Chondrocyte (in vitro differentiated cells): ENCODE results near the gene MAPRE3. TPM values are rescaled to one million over a fixed set of nuclear protein-coding genes. Genes with fewer than 3 reads are reported as not detected.
A peak's percentile ranks its signal among the peaks of the same experiment; 100 is the strongest.

Experiments used
- DNase-seq: peaks from one replicate; pipeline ENCODE4 v3.0.0; 2021; ENCODE audit warnings: mixed read lengths, low spot score
- H3K27ac Mint-ChIP-seq: one replicate; pipeline ENCODE4 v1.8.0; 2021; ENCODE audit warnings: mild to moderate bottlenecking, moderate library complexity, mixed read lengths; ENCODE audit not compliant: unreplicated experiment
- H3K27me3 Mint-ChIP-seq: 2 replicates; pipeline ENCODE4 v1.8.0; 2021; ENCODE audit warnings: low read depth, mixed read lengths
- H3K36me3 Mint-ChIP-seq: 2 replicates; pipeline ENCODE4 v1.8.0; 2021; ENCODE audit warnings: low read depth, mixed read lengths
- H3K4me1 Mint-ChIP-seq: 2 replicates; pipeline ENCODE4 v1.8.0; 2021; ENCODE audit warnings: low read depth, mild to moderate bottlenecking, mixed read lengths
- H3K4me3 Mint-ChIP-seq: one replicate; pipeline ENCODE4 v1.8.0; 2021; ENCODE audit warnings: mild to moderate bottlenecking, moderate library complexity, mixed read lengths; ENCODE audit not compliant: unreplicated experiment
- H3K9me3 Mint-ChIP-seq: 2 replicates; pipeline ENCODE4 v1.8.0; 2021; ENCODE audit warnings: low read depth, mixed read lengths
- total RNA-seq: library from RNA; stranded (reverse); gene quantifications from 3 replicates; pipeline ENCODE4 v1.2.1, GENCODE V29; 2021
- TF ChIP-seq, protein P1 (sequence below): fragments of 200-600 bp; sonication (generic); IDR thresholded peaks from 2 replicates; pipeline ENCODE4 v1.5.0; 2021; ENCODE audit warnings: antibody characterized with exemption, mild to moderate bottlenecking, moderate library complexity

MAPRE3 gene
- total RNA-seq, 1 donor from 2014 or later, result 12.3 TPM

GRCh38 chr2:27032495-27033252 is 62.2 kb downstream of the MAPRE3 start, which contains the start of gene TMEM214:
TMEM214 (plus strand) TSS chr2:27032965; CDS start chr2:27033016, 51 bp downstream.
- Mint-ChIP-seq H3K27me3 (no peaks in the 10 kb centered on the region), H3K27ac (peak within 1 kb of the TSS; percentile 89), H3K36me3 (peaks cover 16% of the 10 kb centered on the region), H3K4me3 (peak within 1 kb of the TSS; percentile 92), H3K4me1 (peaks cover 41% of the 10 kb centered on the region), H3K9me3 (no peaks in the 10 kb centered on the region)
- TF ChIP-seq, protein P1, sequence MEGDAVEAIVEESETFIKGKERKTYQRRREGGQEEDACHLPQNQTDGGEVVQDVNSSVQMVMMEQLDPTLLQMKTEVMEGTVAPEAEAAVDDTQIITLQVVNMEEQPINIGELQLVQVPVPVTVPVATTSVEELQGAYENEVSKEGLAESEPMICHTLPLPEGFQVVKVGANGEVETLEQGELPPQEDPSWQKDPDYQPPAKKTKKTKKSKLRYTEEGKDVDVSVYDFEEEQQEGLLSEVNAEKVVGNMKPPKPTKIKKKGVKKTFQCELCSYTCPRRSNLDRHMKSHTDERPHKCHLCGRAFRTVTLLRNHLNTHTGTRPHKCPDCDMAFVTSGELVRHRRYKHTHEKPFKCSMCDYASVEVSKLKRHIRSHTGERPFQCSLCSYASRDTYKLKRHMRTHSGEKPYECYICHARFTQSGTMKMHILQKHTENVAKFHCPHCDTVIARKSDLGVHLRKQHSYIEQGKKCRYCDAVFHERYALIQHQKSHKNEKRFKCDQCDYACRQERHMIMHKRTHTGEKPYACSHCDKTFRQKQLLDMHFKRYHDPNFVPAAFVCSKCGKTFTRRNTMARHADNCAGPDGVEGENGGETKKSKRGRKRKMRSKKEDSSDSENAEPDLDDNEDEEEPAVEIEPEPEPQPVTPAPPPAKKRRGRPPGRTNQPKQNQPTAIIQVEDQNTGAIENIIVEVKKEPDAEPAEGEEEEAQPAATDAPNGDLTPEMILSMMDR, result peak; percentile 31
- DNase-seq, result peak; percentile 97

DNA sequence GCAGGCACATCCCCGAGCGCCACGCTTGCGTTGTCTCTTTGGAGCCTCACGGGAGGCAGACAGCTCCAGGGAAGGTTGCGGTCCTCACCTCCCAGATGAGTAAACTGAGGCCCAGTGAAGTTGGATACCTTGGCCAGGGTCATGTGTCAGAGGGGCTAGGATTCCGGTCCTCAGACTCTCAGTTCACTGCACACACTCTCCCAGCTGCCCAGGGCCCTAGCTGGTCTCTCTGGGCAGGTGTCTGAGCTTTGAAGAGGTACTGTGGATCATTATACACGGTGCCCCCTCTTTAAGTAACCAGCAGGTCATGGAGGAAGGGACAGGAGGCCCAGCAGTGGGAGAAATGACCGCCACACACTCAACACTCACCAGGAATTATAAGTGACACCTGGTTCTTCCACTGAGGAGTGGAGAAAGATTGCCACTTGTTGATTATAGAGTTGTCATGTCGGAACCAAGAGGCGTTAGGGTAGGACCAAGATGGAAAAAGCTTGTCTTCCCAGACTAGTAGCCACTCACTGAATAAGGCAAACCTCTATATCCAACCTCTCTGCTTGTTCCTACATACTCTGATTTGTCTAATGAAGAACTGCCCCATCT is 62.9 kb downstream of the MAPRE3 start:
- H3K9me3 Mint-ChIP-seq, result no peaks in the 10 kb centered on the region

DNA sequence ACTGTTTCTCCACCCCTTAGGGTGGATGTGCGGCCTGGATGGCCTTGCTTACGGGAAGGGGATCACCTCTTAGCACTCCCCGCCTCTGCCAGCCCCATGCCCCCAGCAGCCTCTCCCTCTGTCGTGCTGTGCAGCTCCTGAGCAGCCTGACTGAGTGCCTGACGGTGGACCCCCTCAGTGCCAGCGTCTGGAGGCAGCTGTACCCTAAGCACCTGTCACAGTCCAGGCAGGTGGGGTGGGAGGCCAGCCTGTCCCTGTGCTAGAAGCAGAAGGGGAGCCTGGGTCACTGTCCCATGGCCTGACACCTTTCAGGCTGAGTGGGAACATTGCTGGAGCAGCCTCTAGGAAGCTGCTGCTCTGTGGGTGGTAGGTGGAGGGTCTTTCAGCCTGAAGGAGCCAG is 67.6 kb downstream of the MAPRE3 start:
- no peak overlapping the region for H3K27ac Mint-ChIP-seq

More for the DNA sequence above, 62.9 kb downstream of the MAPRE3 start:
- TF ChIP-seq, protein P1, result peak; percentile 0
- peaks cover 41% of the 10 kb centered on the region for H3K4me1 Mint-ChIP-seq
- peak overlapping the region; percentile 92 for H3K4me3 Mint-ChIP-seq
- DNase-seq, result no peak
- peak overlapping the region; percentile 82 for H3K27ac Mint-ChIP-seq
- peaks cover 18% of the 10 kb centered on the region for H3K36me3 Mint-ChIP-seq
- H3K27me3 Mint-ChIP-seq, result no peaks in the 10 kb centered on the region

DNA sequence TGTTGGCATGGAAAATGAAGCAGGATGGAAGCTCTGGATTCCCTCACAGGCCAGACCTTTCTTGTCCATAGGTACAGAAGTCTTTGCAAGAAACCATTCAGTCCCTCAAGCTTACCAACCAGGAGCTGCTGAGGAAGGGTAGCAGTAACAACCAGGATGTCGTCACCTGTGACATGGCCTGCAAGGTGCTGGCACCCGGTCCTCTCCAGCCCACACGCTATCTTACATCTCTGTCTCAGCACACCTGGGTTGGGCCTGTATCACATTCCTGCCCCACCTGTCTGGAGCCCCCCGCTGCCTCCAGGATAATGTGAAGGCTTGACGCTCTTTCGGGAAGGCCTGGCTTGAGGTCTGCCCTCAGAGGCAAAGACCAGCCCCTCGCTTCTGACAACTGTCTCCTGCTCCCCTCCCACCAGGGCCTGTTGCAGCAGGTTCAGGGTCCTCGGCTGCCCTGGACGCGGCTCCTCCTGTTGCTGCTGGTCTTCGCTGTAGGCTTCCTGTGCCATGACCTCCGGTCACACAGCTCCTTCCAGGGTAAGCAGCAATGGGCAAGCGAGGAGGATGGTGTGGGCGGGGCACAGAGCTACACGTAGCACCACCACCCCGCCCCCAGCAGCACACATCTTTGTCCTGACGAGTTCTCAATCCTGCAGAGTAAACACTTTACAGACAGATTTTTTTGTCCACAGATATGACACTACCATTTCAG is 68.3 kb downstream of the MAPRE3 start:
- DNase-seq, result peak; percentile 72
- Mint-ChIP-seq H3K27ac (no peak overlapping the region), H3K4me3 (no peak overlapping the region), H3K27me3 (no peaks in the 10 kb centered on the region), H3K4me1 (peaks cover 35% of the 10 kb centered on the region), H3K36me3 (peaks cover 39% of the 10 kb centered on the region), H3K9me3 (no peaks in the 10 kb centered on the region)
- TF ChIP-seq, protein P1, result no peak

More for the DNA sequence above, 67.6 kb downstream of the MAPRE3 start:
- Mint-ChIP-seq H3K4me1 (peaks cover 38% of the 10 kb centered on the region), H3K4me3 (no peak overlapping the region), H3K27me3 (no peaks in the 10 kb centered on the region), H3K36me3 (peaks cover 39% of the 10 kb centered on the region), H3K9me3 (no peaks in the 10 kb centered on the region)
- TF ChIP-seq, protein P1, result no peak
- DNase-seq, result peak; percentile 83

DNA sequence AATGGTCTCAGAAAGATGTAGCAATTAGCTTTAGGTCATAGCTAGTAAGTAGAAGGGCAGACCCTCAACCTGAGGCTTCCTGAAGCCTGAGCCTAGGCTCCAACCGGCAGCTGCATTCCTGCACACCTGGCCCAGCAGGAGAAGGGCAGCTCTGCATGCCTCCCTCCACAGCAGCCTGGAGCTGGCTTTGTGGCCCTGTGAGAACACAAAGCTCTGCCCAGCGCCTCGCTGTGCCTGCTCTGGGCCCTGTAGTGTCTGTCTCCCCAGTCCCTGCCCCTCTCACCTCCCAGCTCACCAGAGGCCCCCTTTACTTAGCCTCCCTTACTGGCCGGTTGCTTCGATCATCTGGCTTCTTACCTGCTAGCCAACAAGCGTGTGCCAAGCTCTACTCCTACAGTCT is 69.0 kb downstream of the MAPRE3 start:
- H3K27ac Mint-ChIP-seq, result no peak overlapping the region
- peak; percentile 60 for DNase-seq
- H3K4me1 Mint-ChIP-seq, result peaks cover 28% of the 10 kb centered on the region
- TF ChIP-seq, protein P1, result no peak
- H3K9me3 Mint-ChIP-seq, result no peaks in the 10 kb centered on the region
- H3K36me3 Mint-ChIP-seq, result peaks cover 38% of the 10 kb centered on the region
- no peaks in the 10 kb centered on the region for H3K27me3 Mint-ChIP-seq
- H3K4me3 Mint-ChIP-seq, result no peak overlapping the region
